A549 (cell line): ENCODE results near the gene CUL4A.

Source experiments
- CEBPB ChIP-seq, 2 experiments: fragments of >200 bp in 1 of 2; sonication (Bioruptor Twin) in 1 of 2; formaldehyde crosslinking in 1 of 2; IDR thresholded peaks; 2 replicates each; pipeline ENCODE4 v1.6.1; 2012 to 2016
- CHD2 ChIP-seq: fragments of 150-350 bp; IDR thresholded peaks from 2 replicates; pipeline ENCODE4 v1.6.1; 2014; ENCODE audit warnings: low read length; ENCODE audit not compliant: partially characterized antibody
- MAFK ChIP-seq: fragments of 450-650 bp; IDR thresholded peaks from 2 replicates; pipeline ENCODE4 v1.6.1; 2014; ENCODE audit not compliant: partially characterized antibody
- POLR2A ChIP-seq: IDR thresholded peaks from 2 replicates; pipeline ENCODE4 v1.6.1; 2012; ENCODE audit warnings: mild to moderate bottlenecking, low read length
- TF ChIP-seq, protein P1 (sequence below): fragments of >200 bp; sonication (Bioruptor Twin); formaldehyde crosslinking; IDR thresholded peaks from 3 replicates; pipeline ENCODE4 v1.5.1; 2016
- TF ChIP-seq, protein P2 (sequence below): fragments of 250-450 bp; sonication (Bioruptor Pico); IDR thresholded peaks from 2 replicates; pipeline ENCODE4 v1.5.0; 2021; ENCODE audit warnings: mild to moderate bottlenecking, moderate library complexity, borderline replicate concordance

DNA sequence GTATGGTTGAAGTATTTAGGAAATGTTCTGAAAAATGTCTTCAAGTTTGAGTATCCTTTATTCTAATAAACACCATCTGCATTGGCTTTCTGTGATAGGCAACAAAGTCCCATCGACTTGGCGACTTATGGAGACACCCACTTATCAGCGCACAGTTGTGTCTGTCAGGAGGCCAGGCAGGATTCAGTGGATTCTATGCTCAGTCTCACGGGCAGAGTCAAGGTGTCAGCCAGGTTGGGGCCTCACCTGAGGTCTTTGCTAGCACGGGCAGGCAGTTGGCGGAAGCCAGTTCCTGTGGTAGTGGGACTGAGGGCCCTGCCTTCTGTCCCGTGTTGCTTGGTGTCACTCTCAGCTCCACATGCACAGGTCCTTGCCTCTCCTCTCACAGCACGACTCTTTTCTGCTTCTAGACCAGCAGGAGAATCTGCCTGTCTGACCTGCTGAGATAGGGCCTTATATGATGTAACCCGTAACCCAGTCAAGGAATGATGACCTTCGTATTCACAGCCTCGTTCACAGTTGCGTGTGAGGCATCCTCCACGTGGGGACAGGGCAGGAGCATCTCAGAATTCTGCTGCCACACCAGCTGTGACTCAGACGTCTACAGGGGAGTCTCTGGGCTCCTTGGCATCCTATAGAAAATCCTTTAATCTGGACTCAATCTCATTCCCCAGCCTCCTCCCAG is 10.0 kb downstream of the CUL4A start:
- TF ChIP-seq, protein P1, sequence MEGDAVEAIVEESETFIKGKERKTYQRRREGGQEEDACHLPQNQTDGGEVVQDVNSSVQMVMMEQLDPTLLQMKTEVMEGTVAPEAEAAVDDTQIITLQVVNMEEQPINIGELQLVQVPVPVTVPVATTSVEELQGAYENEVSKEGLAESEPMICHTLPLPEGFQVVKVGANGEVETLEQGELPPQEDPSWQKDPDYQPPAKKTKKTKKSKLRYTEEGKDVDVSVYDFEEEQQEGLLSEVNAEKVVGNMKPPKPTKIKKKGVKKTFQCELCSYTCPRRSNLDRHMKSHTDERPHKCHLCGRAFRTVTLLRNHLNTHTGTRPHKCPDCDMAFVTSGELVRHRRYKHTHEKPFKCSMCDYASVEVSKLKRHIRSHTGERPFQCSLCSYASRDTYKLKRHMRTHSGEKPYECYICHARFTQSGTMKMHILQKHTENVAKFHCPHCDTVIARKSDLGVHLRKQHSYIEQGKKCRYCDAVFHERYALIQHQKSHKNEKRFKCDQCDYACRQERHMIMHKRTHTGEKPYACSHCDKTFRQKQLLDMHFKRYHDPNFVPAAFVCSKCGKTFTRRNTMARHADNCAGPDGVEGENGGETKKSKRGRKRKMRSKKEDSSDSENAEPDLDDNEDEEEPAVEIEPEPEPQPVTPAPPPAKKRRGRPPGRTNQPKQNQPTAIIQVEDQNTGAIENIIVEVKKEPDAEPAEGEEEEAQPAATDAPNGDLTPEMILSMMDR, result no peak
- TF ChIP-seq POLR2A (no peak), CHD2 (no peak), MAFK (no peak), CEBPB (IDR thresholded peaks at IDR 0.05) (no peak)
- TF ChIP-seq, protein P2, sequence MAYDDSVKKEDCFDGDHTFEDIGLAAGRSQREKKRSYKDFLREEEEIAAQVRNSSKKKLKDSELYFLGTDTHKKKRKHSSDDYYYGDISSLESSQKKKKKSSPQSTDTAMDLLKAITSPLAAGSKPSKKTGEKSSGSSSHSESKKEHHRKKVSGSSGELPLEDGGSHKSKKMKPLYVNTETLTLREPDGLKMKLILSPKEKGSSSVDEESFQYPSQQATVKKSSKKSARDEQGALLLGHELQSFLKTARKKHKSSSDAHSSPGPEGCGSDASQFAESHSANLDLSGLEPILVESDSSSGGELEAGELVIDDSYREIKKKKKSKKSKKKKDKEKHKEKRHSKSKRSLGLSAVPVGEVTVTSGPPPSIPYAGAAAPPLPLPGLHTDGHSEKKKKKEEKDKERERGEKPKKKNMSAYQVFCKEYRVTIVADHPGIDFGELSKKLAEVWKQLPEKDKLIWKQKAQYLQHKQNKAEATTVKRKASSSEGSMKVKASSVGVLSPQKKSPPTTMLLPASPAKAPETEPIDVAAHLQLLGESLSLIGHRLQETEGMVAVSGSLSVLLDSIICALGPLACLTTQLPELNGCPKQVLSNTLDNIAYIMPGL (CRISPR knock-in tag), result no peak
